GM21737 (cell line): ENCODE data around the gene RASGRF2.

Experiments
- ATAC-seq: cut with Tn5 transposase; IDR thresholded peaks from one replicate; pipeline ENCODE4 v1.9.1; 2021; ENCODE audit warnings: mild to moderate bottlenecking, moderate library complexity; ENCODE audit not compliant: unreplicated experiment

Gene RASGRF2

DNA sequence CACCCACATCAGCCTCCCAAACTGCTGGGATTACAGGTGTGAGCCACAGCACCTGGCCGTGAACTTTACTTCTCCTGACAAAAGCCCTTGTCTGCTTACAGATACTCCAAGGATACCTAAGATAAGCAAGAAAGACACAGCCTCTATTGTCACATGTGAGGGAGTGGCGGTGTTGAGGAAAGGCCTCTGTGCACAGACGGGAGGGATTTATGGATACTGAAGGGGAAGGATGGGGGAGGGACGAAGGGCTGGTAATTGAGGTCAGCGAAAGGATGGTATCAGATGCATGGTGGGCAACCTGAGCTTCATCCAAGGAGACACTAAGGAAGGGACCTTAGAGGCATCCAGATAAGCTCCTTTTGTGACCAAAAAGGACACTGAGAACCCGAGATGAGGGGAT, 206.3 kb downstream of the RASGRF2 start:
- ATAC-seq: no peak

DNA sequence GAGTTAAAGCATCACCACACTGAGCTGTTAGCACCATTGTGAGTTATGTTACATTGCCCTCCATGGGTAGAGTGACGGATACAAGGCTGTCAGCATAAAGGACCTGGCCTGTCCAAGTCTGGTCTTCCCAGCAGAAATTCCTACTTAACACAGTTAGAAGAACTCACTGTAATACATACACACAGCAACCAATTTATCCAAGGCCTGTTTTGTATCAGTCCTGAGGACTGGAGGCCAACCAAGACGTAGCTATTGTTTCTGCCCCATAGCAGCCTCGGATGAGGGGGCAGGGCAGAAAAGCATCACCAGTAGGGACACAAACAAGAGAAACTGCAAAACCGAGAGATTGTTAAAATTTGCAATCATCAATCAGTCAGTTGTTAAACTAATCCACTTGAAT, 206.9 kb downstream of the RASGRF2 start:
- no peak for ATAC-seq

DNA sequence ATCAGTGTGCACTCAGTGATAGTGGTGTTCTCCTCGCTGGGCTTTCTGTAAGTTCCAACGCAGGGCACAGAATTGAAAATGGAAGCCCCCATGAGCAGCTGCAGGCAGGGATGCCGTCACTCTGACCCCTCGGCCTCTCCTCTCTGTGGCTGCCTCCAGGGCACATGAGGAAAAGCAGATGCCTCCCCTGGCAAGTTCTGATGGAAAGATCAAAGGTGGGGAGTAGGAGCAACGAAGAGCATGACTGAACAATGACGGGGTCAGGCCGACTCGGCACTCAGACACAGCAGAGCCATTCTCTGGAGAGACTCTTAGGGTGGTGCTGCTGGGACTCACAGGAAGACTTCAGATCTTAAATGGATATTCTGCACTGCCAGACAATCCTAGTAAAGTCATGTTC, 207.4 kb downstream of the RASGRF2 start:
- no peak for ATAC-seq

DNA sequence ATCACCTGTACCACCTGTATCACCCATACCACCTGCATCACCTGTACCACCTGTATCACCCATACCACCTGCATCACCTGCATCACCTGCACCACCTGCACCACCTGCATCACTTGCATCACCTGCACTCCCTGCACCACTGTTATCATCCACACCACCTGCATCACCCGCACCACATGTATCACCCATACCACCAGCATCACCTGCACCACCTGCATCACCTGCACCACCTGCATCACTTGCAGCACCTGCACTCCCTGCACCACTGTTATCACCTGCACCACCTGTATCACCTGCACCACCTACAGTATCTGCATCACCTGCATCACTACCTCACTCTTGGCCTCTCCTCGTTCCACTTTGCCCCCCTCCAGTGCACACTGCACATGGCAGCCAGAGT, 209.8 kb downstream of the RASGRF2 start:
- ATAC-seq: no peak

DNA sequence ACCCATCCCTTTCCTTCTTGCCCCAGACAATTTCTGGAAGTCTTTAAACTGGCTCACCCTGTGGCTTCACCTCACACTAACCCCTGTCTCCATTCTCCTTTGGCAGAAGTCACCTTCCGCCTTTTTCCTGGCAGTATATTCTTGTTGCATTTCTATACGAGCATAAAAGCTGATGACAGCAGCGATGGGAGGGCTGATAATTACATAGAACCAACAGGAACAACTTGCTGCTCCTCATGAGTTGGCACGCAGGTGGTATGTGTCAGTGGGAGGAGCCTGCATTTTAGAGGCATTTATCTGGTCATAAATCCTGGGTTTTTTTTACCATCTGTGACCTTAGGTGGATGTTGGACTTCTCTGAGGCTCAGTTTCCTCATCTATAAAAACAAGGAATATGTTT, 211.6 kb downstream of the RASGRF2 start:
- ATAC-seq: no peak

DNA sequence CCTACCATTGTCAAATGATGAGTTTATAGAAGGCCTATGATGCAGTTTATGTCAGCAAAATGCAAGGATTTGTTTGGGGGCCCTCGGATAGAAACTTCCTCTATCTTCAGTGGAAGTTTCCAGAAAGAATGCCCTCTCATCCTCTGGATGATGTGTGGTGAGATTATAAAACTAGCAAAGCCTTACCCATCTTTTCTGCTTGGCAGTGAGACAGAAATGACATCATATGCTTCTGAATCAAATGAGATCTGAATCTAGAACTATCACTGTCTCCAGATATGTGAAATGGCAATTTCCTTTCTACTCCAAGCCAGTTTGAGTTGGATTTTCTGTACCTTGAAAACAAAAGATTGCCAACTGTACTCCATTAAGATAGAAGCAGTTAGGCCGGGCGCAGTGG, 212.5 kb downstream of the RASGRF2 start:
- ATAC-seq: no peak

DNA sequence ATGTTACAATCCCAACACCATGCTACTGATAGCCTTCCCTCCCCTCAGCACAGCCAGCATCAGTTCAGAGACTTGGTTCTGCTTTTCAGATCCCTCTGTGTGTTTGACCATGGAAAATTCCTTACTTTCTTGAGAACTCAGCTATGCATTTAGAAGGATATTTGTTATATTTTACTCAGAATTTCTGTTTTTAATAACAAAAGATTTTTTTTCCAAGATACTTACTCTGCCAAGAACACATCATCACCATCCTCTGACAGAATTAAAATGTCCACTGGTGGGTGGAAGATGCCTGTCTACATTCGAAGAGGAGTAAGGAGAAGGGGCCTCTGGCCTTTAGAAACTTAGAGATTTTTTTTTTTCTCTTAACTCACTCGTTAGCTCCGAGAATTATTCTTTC, 216.9 kb downstream of the RASGRF2 start:
- ATAC-seq: no peak

DNA sequence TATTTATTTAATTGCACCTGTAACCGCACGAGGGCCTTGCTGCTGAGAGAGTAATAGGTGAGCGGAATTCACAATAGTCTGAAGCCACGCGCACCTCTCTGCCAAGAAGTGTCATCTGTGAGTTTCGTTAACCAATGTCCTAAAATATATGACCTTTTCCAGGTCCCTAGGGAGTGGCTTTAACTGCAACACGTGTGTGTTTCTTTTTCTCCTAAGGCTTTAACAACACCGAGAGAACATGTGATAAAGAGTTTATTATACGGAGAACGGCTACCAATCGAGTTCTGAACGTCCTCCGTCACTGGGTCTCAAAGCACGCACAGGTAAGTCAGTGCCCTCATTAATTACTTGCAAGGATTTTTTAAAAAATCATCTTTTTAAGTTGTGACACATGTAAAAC, 219.8 kb downstream of the RASGRF2 start:
- ATAC-seq: no peak

DNA sequence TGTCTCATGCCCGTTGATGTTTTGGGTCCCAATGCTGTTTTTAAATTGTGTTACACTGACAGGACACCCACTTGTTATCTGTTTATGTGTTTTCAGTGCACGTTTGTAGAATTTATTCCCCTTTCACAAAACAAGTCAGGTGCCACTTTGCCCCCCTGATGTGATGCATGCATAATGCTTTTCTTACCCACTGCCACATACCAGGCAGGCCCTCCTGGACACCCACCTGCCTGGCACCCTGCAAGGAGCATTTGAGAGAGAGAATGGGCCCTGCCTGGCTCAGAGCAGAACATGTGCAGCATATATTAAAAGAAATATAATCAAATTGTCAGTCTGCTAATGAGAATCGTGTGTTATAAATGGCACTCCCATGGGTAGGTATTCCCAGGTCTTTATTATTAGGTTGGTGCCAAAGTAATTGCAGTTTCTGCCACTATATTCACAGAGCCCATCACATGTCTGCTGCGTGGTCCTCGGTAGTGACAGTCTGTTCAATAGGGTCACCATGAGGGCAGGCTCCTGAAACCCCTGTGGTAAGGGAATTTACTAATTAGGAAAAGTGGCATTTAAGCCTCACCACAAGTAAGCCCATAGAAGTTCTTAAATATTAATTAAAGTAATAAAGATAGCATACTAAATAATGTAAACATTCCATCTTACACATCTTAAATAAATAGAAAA, 220.8 kb downstream of the RASGRF2 start:
- no peak for ATAC-seq

DNA sequence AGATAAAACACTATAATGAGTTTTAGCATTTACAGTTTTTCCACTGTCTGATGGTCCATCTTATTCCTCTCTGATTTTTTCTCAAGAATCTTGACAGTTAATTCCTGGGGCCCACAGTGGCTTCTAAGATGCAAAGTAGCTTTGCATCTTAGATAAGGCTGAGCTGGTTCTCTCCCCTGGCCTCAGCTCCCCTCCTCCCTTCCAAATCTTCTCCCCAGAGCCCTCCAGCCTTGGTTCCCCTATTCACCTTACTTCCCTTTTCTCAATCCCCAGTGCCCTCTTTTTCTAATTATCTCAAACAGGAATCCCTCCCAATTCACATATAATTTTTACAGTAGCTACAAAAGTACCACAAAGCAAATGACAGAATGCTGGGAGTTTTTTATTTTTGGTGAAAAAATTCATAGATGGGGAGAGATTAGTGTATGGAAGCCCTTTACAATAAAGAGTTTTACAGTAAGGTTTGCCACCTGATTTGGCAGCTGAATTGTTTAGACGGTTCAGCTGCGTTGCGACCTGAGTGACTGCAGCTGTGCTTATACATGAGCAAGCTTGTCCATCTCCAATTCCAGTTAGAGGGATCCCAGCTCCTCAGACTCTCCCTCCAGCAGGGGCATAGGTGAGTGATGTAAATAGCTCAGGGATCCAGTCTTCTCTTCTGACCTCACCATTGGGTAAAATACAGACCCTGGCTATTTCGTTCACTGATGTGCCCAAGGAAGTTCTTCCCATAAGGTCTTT, 221.6 kb downstream of the RASGRF2 start:
- ATAC-seq: no peak

DNA sequence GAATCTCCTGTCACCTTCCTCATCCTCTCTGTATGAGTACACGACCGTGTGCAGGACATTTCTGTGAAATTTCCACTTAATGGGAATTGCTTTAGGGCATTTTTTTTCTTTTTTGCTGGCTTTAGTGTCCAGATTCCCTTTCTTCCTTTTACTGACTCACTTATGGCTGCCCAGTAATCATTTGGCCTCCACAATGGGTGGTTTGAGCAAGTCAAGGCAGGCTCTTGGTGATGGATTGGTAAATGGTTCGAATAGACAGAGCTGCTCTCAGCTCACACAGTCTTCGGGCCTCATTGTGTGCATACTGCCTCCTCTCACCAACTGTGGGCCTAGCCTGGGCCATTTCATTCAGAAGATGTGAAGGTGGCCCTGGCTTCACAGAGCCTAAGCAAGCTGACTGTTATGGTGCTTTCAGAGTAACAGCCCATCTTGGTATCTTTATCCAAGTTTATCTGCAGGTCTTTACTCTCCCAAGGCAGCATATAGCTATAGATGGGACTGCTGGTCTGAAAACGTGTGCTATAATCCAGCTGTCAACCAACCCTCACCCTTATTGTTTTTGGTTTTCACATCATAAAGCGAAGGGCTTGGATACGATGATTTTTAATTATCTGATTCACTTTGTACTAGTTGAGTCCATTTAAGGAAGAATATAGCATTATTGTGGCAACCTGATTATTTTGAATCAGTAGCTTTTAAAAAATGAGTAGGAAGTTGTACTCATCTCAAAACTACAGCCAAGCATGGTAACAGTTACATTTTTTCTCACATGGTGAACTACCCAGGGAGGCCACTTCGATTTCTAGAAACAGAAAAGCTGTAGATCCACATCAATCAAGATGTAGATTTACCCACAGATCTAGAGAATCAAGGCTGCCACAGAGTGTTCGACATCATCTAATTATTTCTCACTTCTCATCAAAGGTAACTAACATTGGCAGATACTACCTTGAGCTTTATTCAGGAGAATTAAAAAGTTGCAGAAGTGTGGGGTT, 222.5 kb downstream of the RASGRF2 start:
- ATAC-seq: no peak

DNA sequence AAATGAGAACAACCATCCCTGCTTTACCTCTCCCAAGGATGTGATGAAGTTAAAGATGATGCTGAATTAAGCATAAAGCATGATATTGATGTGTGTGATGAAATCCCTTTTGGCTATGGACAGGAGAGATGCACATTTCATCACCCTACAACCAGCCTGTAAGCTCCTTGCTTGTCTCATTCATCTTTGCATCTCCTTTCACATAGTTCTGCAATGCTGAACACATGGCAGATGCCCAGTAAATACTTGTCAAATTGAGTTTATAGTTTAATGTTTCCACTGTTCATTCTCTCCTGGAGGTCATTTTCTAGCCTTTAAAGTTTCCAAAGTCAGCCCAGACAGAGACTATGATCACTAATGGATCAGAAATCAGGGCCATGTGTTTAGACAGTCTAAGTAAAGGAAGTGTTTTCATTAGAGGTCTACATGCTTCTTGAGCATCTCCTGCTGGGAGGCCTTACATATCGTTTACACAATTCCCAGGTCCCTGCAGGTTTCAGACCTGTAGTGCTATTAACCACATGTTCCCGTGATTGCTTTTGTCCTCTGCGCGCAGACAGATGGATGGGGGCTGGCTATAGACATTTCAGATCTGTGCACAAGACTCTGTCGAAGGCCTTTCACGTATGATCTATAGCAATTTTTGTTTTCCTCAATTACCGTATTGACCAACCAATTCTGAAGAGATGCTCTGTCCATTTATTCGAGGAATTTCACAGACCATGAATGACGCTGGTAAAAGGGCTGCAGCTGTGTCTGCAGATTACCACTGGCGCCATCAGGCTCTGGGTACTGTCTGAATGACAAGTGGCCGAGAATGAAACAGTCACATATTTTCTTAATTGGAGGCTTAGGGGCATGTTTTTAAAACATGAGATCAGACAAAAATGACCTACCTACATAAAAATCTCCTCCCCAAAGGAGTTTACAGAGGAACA, 223.9 kb downstream of the RASGRF2 start:
- ATAC-seq: no peak

DNA sequence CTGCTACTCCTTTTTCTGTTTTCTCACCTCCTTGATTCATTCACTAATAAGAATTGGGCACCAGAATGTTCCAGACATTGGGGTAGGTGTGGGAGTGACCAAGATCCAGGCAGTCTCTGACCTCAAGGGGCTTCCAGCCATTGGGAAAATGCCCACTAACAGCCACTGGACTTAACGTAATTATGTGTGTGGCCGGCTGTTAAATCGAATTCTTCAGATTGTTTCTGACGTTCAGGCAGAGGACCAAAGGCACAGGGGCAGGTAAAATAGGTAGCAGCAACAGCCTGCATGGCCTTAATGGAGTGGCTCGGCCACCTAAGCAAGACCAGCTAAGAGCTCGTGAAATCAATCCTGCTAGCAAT, 224.6 kb downstream of the RASGRF2 start:
- no peak for ATAC-seq

DNA sequence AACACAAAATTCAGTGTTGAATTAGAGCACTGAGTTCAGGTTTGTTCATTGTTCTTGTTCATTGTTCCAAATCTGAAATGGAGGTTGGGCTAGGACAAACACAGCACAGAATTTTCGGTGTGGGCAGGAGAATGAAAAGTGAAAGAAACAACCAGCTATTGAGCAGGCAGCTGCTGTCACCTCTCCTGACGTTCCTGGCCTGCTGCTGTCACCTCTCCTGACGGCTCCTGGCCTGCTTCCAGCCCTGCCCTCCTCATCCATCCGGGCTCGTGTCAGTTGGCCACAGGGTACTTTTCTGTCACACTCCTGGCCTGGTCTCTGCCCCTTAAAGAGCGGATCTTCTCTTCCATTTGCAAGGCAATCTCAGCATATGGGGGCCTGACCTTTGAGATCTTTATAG, 227.7 kb downstream of the RASGRF2 start:
- ATAC-seq: no peak

DNA sequence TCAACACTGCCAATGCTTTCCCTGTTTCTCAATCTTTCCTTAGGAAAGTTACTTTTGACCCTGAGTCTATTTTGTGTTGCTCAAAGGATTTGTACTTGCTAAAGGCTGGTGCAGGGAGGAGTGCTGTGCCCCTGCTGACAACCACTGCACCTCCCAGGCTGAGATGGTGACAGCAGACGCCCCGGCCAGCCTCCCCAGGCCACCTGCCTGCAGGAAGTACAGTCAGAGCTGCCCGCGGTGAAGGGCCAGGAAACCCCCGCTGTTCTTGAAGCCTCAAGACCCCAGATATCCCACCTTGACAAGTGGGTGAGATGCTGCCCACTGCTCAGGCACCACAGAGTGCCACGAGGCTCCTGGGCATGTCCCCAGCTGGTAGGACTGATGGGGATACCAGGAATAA, 228.8 kb downstream of the RASGRF2 start:
- ATAC-seq: no peak

DNA sequence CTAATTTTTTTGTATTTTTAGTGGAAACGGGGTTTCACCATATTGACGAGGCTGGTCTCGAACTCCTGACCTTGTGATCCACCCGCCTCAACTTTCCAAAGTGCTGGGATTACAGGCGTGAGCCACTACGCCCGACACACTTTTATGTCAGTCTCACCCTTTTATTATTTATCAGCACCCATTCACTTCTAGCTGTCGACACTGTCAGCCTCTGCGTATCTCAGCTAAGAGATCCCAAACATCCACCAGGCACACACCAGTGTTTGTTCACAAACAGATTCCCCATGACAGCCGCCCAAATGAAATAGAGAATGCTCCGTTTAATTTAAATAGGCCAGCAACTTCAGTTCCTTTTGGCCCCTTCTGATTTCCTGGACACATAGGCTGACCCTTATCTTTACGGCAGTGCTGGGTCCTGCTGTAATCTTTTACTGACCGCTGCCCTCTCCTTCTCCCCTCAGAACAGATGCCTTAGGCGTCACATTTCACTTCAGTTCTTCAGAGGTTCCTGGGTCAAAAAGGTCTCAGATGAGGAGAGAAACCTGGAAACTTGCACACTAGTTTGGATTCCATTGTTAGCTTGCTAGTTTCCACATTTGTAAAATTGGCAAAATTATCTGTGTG, 229.8 kb downstream of the RASGRF2 start:
- ATAC-seq: no peak

DNA sequence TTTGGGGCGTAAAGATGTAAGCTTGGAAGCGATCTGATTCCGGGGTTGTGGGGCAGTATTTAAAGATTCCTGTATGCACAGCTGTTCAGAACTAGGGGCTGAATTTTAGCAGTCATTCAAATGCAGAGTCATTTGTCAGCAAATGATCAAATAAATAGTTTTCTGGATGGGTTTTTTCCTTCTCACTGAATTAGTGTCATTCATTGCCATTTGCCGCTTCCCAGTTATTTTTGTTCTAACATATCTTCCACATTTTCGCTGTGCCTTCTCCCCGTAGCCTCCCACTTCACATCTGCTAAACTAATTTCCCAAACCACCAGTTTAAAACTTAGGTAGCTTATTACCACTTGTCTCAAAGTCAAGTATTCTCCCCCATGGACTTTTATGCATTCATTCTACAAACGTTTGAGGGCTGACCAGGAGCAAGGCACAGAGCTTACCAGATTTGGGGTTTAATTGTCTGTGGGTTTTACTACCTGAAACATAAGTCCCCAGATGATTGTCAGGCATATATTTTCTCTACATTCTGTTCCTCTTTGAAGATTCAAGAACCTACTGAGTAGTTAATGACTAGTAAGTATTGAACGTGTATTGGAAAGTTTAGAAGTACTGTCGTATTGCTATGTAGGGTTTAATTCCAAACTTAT, 231.7 kb downstream of the RASGRF2 start:
- ATAC-seq: no peak

DNA sequence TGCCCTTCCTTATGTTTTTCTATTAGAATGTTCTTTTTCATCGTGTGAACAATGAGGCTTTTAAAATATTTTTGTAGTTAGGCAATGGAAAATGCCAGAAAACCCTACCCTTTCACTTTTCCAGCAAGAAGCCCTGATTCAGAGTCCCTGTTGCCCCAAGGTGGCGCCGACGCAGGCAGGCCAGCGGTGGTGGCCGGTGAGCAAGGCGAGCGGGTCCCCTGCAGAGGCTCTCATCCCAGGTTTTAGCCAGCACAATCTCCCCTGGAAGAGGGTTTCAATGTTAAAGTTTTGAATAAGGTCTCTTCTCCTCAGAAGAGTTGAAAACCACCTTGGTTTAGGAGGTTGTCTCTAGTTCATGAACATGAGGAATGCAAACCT, 232.2 kb downstream of the RASGRF2 start:
- ATAC-seq: no peak

DNA sequence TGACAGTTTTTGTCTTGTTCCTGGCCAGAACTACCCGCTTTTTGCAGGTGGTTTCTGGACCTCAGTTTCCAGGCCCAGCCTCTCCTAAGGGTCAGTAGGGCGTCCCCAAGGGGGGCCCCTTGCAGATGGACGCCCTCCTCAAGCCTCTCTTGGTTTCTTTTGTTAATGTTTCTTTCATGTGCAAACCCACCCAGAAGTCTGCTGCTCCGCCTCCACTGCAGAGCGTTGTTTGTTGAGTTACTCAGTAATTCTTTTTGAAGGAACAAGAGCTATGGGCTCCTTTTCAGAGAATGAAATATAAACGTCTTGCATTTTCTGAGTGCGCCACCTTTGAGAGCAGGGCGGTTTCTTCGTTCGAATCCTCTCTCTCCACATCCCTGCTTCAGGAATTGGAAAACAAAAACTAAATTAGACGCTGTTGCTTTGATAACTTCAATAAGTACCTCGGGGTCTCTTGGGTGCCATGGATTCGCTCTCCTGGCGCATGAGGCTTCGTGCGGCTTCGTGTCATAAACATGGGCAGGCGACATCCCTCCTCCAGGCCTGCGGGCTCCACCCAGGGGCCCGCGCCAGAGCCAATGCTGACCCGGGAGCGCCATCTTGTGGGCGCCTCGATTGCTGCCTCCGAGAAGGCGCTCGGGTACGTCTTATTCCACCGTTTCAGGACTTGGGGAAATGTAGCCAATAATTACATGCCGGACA, 234.6 kb downstream of the RASGRF2 start:
- ATAC-seq: peak; percentile 84
